IPS DF 4.7 (cell line): Measurements from ENCODE around the gene SEC23IP.
"Not testable (repeated sequence)": the region's sequence is repeated elsewhere in the genome, so short reads cannot be mapped to it uniquely, and the experiment has no call there.

Experiments used
- DNase-seq: peaks from one replicate; pipeline ENCODE4 v3.0.0-alpha.2; 2013; ENCODE audit warnings: low spot score; ENCODE audit errors: extremely low read depth

The SEC23IP gene

GRCh38 chr10:119883901-119884611 is 8.5 kb upstream of the SEC23IP start:
- DNase-seq: not testable (repeated sequence)

DNA sequence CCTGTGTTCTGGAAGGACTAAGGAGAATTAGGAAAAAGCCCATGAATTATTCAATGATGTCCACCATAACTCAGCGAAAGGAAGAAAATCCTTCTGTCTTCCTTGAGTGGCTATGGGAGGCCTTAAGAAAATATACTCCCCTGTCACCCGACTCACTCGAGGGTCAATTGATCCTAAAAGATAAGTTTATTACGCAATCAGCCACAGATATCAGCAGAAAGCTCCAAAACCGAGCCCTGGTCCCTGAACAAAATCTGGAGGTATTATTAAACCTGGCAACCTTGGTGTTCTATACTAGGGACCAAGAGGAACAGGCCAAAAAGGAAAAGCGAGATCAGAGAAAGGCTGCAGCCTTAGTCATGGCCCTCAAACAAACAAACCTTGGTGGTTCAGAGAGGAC is 6.5 kb upstream of the SEC23IP start:
- DNase-seq: not testable (repeated sequence)

DNA sequence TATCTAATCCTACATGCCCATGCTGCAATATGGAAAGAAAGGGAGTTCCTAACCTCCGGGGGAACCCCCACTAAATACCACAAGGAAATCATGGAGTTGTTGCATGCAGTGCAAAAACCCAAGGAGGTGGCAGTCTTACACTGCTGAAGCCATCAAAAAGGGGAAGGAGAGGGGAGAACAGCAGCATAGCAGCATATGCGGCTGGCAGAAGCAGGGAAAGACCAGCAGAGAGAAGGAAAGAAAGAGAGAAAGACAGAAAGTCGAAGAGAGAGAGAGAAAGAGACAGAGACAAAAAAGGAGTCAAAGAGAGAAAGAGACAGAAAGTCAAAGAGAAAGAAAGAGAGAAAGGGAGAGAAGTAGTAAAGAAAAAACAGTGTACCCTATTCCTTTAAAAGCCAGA is 3.8 kb upstream of the SEC23IP start:
- DNase-seq: not testable (repeated sequence)

GRCh38 chr10:119889201-119889600 is 3.3 kb upstream of the SEC23IP start:
- DNase-seq: not testable (repeated sequence)

GRCh38 chr10:119890307-119890706 is 2.2 kb upstream of the SEC23IP start:
- not testable (repeated sequence) for DNase-seq

DNA sequence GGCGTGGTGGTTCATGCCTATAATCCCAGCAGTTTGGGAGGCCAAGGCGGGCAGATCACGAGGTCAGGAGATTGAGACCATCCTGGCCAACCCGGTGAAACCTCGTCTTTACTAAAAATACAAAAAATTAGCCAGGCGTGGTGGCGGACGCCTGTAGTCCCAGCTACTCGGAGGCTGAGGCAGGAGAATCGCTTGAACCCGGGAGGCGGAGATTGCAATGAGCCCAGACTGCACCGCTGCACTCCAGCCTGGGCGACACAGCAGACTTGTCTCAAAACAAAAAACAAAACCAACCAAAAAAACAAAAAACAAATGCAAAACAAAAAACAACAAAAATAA is 712 bp upstream of the SEC23IP start:
- not testable (repeated sequence) for DNase-seq

DNA sequence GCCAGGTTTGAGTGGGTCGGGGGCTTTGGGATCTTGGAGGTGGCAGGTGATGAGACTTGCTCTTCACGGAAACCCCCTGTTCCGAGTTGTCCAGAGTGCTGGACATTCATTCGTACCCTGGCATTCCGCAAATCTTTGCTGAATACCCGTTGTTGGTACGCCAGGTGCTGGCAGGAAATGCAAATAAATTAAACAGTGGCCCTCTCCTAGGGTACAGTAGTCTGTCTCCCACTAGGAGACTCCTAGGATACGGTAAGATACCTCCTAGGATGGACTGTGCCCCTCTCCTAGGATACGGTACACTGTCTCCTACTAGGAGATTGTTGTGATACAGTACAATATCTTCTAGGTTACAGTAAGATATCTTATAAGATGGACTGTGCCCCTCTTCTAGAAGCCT is 544 bp downstream of the SEC23IP start:
- no peak for DNase-seq

DNA sequence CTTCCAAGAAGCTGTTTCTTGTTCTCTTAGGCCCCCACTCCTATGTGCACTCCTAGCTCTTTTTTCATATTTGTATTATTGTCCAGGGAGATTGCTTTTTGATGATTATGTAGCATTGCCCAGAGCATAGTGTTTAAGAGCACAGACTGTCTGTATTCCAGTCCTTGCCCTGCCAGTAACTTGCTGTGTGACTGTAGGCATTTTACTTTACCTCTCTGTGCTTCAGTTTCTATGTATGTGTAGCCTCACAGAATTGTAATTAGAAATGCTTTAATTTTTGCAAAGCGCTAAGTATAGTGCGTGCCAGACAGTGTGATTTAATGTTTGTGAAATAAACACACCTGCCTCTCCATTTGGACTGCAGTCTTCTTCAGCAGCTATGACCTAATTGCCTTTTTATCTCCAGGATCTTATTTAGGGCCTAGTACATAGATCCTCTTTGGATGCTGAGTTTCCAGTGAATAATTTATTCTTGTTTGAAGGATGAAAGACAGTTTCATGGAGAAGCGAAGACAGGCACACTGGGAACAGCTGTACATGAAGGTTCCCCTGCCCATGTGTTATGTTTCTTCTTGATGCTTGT is 1.4 kb downstream of the SEC23IP start:
- no peak for DNase-seq

DNA sequence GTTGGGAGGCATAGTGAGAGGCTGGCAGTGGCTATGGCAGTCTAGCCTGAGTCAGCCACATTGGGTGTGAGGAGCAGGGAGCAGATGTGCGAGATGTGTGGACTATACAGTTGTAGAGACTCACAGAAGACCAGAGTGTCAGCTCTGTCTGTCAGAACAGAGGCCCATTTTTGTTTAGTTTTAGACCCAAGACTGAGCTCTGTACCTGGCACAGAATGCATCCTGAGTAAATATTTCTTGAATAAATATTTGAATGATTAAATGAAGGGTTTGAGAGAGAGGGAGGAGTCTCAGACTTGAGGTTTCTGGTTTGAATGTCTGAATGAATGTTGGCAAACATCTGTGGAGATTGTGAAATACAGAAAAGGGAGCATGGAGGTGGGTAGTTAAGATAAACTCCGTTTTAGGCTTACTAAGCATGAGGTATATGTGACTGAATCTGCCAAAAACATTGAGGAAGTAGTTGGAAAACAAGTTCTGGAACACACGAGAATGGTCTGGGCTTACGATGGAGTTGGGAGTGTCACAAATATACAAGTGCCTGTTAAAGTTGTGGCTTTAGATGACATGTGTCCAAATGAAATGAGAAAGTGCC is 3.6 kb downstream of the SEC23IP start:
- no peak for DNase-seq

DNA sequence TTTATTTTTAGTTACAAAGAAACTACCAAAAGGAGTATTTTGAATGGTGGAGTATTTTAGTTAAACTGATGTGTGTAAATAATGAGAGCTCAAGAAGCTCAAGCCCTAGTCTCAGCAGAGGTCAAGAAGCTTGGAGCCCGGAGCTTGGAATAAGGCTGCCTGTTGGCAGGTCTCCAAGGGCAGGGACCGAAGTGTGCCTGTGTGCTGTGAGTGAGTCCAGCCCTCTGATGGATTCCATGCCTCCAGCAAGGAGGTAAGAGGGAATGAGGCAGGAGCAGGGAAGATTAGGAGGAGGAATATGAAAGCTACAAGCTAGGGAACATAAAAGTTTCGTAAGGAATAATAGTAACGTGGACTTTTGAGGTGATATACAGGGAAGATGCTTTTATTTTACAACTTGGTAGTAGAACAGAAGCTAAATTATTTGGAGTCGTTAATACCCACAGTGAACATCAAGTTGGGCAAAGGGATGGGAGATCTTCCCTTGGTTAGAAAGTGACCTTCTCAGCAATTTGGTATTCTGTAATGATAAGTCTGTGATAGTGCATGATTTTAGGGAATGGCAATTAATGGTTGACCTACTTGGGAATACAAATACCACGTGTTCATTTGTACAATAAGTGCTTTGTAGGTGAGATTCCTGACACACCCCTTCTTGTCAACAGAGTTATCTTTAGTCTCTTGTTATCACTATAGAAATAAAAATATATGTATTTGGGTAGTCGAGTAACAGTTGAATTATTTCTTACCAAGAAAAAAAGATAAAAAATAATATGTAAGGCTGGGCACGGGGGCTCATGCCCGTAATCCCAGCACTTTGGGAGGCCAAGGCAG is 4.6 kb downstream of the SEC23IP start:
- no peak for DNase-seq

- no peak for DNase-seq
Measured at GRCh38 chr10:119898577-119898976, 6.0 kb downstream of the SEC23IP start.

GRCh38 chr10:119903946-119904666 is 11.6 kb downstream of the SEC23IP start:
- no peak for DNase-seq

- not testable (repeated sequence) for DNase-seq
Measured at GRCh38 chr10:119907695-119908094, 15.2 kb downstream of the SEC23IP start.

DNA sequence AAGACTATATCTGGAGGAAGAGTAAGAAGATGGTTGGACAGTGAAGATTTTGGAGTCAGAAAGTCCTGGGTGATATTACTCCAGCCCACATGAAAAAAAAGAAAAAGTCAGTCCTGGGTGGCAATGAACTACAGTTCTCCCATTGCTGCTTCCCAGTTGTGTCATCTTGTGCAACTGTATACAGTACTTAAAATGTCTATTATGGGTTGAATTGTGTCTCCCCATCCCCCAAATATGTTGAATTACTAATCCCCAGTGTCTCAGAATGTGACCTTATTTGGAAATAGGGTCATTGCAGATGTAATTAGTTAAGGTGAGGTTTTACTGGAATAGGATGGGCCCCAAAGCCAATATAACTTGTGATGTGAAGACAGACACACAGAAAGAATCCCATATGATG is 15.6 kb downstream of the SEC23IP start:
- no peak for DNase-seq

DNA sequence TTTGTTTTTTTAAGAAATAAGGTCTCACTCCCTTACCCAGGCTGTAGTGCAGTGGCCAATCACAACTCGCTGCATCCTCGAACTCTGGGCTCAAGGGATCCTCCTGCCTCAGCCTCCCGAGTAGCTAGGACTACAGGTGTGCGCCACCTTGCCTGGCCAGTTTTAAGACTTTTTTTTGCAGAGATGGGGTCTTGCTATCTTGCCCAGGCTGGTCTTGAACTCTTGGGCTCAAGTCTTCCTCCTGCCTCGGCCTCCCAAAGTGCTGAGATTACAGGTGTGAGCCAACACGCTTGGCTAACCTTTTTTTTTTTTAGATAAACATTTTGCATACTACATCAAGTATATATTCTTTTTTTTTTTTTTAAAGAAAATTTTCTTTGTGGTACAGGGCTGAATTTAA is 18.2 kb downstream of the SEC23IP start:
- no peak for DNase-seq

- DNase-seq: no peak
Measured at GRCh38 chr10:119917777-119918176, 25.2 kb downstream of the SEC23IP start.

- no peak for DNase-seq
Measured at GRCh38 chr10:119919271-119919670, 26.7 kb downstream of the SEC23IP start.

DNA sequence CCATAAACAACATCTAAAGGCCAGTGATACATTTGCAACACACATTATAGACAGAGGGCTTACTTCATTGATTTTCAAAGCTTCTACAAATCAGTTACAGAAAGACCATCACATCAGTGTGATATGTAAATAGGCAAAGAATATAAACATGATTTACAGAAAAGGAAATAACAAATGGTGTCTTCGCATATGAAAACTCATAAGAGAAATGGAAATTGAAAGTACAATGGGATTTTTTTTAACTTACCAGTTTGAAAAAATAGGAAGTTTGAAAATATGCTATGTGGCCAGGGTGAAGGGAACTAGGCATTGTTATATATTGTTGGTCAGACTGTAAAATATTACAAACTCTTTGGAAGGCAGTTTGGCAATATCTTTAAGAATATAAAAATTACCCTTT is 27.3 kb downstream of the SEC23IP start:
- DNase-seq: no peak

- no peak for DNase-seq
Measured at GRCh38 chr10:119928411-119928810, 35.9 kb downstream of the SEC23IP start.

DNA sequence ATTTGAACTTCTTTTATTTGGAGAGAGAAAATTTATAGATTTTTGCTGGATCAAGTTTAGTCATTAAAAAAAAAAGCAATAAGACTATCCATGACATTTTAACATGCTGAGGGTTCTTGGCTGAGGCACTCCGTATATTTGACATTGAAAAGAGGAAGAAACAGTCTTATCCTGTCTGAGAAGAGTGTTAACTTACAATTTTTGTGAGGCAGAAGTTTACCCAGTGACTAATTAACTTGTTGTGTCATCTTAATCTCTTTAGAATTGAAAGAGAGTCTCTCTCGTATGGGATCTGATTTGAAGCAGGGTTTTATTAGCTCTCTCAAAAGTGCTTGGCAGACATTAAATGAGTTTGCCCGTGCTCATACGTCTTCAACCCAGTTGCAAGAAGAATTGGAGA is 39.3 kb downstream of the SEC23IP start:
- DNase-seq: no peak

DNA sequence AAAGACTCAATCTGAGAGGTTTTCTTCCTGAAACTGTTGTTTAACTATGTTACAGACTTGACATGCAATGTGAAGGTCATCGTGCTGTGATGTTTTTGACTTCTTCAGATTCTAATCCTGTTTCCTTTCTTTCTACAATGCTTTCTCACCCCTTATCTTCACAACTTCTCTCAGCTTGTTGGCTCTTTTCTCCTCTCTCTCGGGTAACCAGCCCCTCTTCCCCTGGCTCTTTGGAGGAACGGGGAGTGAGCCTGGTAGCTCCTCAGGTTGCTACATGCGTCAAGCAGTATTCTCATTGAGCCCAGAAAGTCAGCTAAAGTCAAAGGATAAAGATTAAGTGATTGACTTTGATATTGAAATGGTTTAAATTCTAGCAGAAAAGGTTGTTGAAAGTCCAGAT is 40.1 kb downstream of the SEC23IP start:
- no peak for DNase-seq
